ENCODE measurements around the gene HDAC2.

The HDAC2 gene

GRCh38 chr6:113976806-113977205, 5.9 kb upstream of the HDAC2 start:
- no peak overlapping the region for H3K4me3 ChIP-seq (replicated peaks; ENCODE audit: insufficient read depth, low read length)
- H3K27ac ChIP-seq (replicated peaks) = no peak overlapping the region
- TF ChIP-seq SPI1 (IDR thresholded peaks at IDR 0.05; ENCODE audit: borderline replicate concordance, low read depth) (no peak), GABPA (IDR thresholded peaks at IDR 0.05; ENCODE audit: low read depth) (no peak), CTCF (IDR thresholded peaks at IDR 0.05; ENCODE audit: insufficient read depth, low read length) (no peak), REST (IDR thresholded peaks at IDR 0.05; ENCODE audit: insufficient replicate concordance, low read depth) (no peak), POLR2AphosphoS5 (IDR thresholded peaks at IDR 0.05; ENCODE audit: low read depth) (no peak)
- DNase-seq (ENCODE audit: low read depth in 1 of 2, low spot score in 1 of 2) = no peak
- no peaks in the 10 kb centered on the region for H3K27me3 ChIP-seq (ENCODE audit: insufficient read depth, poor library complexity, severe bottlenecking)

- peak overlapping the region; percentile 67 for H3K4me3 ChIP-seq (replicated peaks; ENCODE audit: insufficient read depth, low read length)
- DNase-seq (ENCODE audit: low read depth in 1 of 2, low spot score in 1 of 2) = peak in 1 of 2 experiments; percentile 37
- peak overlapping the region; percentile 97 for H3K27ac ChIP-seq (replicated peaks)
- no peaks in the 10 kb centered on the region for H3K27me3 ChIP-seq (ENCODE audit: insufficient read depth, poor library complexity, severe bottlenecking)
- no peak for TF ChIP-seq POLR2AphosphoS5 (IDR thresholded peaks at IDR 0.05; ENCODE audit: low read depth)
- TF ChIP-seq CTCF (IDR thresholded peaks at IDR 0.05; ENCODE audit: insufficient read depth, low read length) = no peak
- no peak for TF ChIP-seq SPI1 (IDR thresholded peaks at IDR 0.05; ENCODE audit: borderline replicate concordance, low read depth)
- TF ChIP-seq REST (IDR thresholded peaks at IDR 0.05; ENCODE audit: insufficient replicate concordance, low read depth) = no peak
- no peak for TF ChIP-seq GABPA (IDR thresholded peaks at IDR 0.05; ENCODE audit: low read depth)
Observed at GRCh38 chr6:113971741-113972140, 793 bp upstream of the HDAC2 start.

GRCh38 chr6:113969888-113970804, 802 bp downstream of the HDAC2 start:
- DNase-seq (ENCODE audit: low read depth in 1 of 2, low spot score in 1 of 2) = peak in 1 of 2 experiments; percentile 61
- H3K27me3 ChIP-seq (ENCODE audit: insufficient read depth, poor library complexity, severe bottlenecking) = no peaks in the 10 kb centered on the region
- H3K4me3 ChIP-seq (replicated peaks; ENCODE audit: insufficient read depth, low read length) = peak overlapping the region; percentile 67
- H3K27ac ChIP-seq (replicated peaks) = peak overlapping the region; percentile 97
- TF ChIP-seq POLR2AphosphoS5 (IDR thresholded peaks at IDR 0.05; ENCODE audit: low read depth) (no peak), GABPA (IDR thresholded peaks at IDR 0.05; ENCODE audit: low read depth) (no peak), SPI1 (IDR thresholded peaks at IDR 0.05; ENCODE audit: borderline replicate concordance, low read depth) (peak; percentile 85)

GRCh38 chr6:113968472-113968871, 2.5 kb downstream of the HDAC2 start:
- DNase-seq (ENCODE audit: low read depth in 1 of 2, low spot score in 1 of 2) = peak in 1 of 2 experiments; percentile 3
- Histone ChIP-seq H3K27me3 (ENCODE audit: insufficient read depth, poor library complexity, severe bottlenecking) (no peaks in the 10 kb centered on the region), H3K27ac (replicated peaks) (no peak overlapping the region), H3K4me3 (replicated peaks; ENCODE audit: insufficient read depth, low read length) (peak overlapping the region; percentile 67)
- no peak for TF ChIP-seq GABPA (IDR thresholded peaks at IDR 0.05; ENCODE audit: low read depth)
- TF ChIP-seq REST (IDR thresholded peaks at IDR 0.05; ENCODE audit: insufficient replicate concordance, low read depth) = no peak
- TF ChIP-seq CTCF (IDR thresholded peaks at IDR 0.05; ENCODE audit: insufficient read depth, low read length) = no peak
- TF ChIP-seq POLR2AphosphoS5 (IDR thresholded peaks at IDR 0.05; ENCODE audit: low read depth) = no peak
- no peak for TF ChIP-seq SPI1 (IDR thresholded peaks at IDR 0.05; ENCODE audit: borderline replicate concordance, low read depth)

Measured in HL-60 (cell line).